ENCODE data around the gene AGMO. TPM values are rescaled to one million over a fixed set of nuclear protein-coding genes. Genes with fewer than 3 reads are reported as not detected.
A peak's percentile ranks its signal among the peaks of the same experiment; 100 is the strongest.

Gene AGMO
- total and polyA plus RNA-seq, 2 donors (not counting 1 experiment from before 2014, with no cell fraction given): 0.06 TPM; not detected in 1

DNA sequence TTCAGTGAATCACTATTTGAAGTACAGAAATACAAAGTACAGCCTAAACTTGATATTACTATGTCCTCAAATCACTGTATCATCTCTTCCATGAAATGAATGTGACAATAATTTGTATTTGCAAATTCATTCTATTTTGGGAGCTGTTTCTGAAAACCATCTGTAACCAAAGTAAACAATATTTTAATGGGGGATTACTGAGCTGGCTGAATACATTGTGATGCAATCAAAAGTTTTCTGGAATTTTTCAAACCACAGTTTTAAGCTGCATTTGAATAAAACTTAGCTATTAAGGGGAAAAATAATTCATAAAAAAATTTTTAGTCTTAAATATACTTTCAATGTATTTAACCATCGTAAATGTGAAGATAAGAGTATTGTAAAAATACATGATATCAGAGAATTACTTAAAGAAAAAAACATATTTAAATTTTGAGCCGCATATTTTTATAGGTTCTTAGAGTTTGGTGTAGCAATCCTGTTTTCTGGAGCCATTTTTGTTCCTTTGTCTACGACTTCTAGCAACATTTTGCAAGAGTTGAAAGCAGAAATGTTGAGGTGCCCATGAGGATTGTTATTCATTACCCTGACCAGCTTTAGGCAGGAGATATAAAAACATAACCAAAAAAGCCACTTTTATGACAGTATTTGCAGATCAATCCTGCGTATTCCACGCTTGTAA lies 45.9 kb upstream of the AGMO start:
- H3K4me3 ChIP-seq (replicated peaks in 1 of 4; ENCODE audit: control extremely low read depth in 1 of 4, insufficient read depth in 1 of 4, low read depth in 3 of 4, low read length in 4 of 4): no peak overlapping the region
- no peak overlapping the region for H3K4me2 ChIP-seq (ENCODE audit: extremely low read depth, insufficient read depth, low read length)
- H3K27me3 ChIP-seq (ENCODE audit: control insufficient read depth, insufficient read depth, low read length): no peaks in the 10 kb centered on the region
- H3K79me2 ChIP-seq (ENCODE audit: control insufficient read depth, insufficient read depth, low read length): no peaks in the 10 kb centered on the region
- H2AFZ ChIP-seq (ENCODE audit: low read length): no peak overlapping the region
- DNase-seq (ENCODE audit: low read depth in 2 of 2): peak in 1 of 2 donors; percentile 58
- H4K20me1 ChIP-seq (ENCODE audit: control insufficient read depth, extremely low read depth, insufficient read depth, low read length): no peaks in the 10 kb centered on the region
- H3K27ac ChIP-seq (ENCODE audit: insufficient read depth, low read length): no peak overlapping the region
- TF ChIP-seq, protein P1, sequence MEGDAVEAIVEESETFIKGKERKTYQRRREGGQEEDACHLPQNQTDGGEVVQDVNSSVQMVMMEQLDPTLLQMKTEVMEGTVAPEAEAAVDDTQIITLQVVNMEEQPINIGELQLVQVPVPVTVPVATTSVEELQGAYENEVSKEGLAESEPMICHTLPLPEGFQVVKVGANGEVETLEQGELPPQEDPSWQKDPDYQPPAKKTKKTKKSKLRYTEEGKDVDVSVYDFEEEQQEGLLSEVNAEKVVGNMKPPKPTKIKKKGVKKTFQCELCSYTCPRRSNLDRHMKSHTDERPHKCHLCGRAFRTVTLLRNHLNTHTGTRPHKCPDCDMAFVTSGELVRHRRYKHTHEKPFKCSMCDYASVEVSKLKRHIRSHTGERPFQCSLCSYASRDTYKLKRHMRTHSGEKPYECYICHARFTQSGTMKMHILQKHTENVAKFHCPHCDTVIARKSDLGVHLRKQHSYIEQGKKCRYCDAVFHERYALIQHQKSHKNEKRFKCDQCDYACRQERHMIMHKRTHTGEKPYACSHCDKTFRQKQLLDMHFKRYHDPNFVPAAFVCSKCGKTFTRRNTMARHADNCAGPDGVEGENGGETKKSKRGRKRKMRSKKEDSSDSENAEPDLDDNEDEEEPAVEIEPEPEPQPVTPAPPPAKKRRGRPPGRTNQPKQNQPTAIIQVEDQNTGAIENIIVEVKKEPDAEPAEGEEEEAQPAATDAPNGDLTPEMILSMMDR (conservative IDR thresholded peaks at IDR 0.05 in 1 of 2, IDR thresholded peaks at IDR 0.05 in 1 of 2; ENCODE audit: low read depth in 1 of 2, low read length in 2 of 2): no peak
- no peak for TF ChIP-seq EZH2 (IDR thresholded peaks at IDR 0.05; ENCODE audit: low read length, missing control alignments)
- no peaks in the 10 kb centered on the region for H3K4me1 ChIP-seq (ENCODE audit: control insufficient read depth, extremely low read depth, insufficient read depth, low read length)
- H3K9me3 ChIP-seq (ENCODE audit: control insufficient read depth, insufficient read depth, low read depth, low read length): no peaks in the 10 kb centered on the region
- H3K9ac ChIP-seq (ENCODE audit: insufficient read depth, low read length): no peak overlapping the region
- no peaks in the 10 kb centered on the region for H3K36me3 ChIP-seq (ENCODE audit: control insufficient read depth, insufficient read depth, low read length)

DNA sequence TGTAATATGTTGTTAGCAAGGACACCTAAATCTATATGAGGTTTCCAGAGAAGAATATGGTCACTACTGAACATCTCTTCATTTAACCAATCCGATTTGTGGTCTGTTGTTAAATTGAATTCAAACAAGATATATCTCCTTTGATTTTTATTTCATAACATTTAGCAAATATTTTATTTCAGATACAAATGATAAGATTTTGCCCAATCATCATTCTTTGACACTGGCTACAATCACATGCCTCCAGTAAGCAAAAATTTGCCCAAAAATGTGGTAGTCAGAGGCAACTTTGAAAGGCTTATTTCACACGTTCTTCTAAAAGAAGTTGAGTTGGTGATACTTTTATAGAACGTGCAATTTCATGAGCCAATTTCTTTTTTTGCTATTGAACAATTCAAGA lies 44.7 kb upstream of the AGMO start:
- Histone ChIP-seq H3K9me3 (ENCODE audit: control insufficient read depth, insufficient read depth, low read depth, low read length) (no peaks in the 10 kb centered on the region), H3K4me3 (replicated peaks in 1 of 4; ENCODE audit: control extremely low read depth in 1 of 4, insufficient read depth in 1 of 4, low read depth in 3 of 4, low read length in 4 of 4) (no peak overlapping the region), H3K27me3 (ENCODE audit: control insufficient read depth, insufficient read depth, low read length) (no peaks in the 10 kb centered on the region), H3K79me2 (ENCODE audit: control insufficient read depth, insufficient read depth, low read length) (no peaks in the 10 kb centered on the region), H3K9ac (ENCODE audit: insufficient read depth, low read length) (no peak overlapping the region), H4K20me1 (ENCODE audit: control insufficient read depth, extremely low read depth, insufficient read depth, low read length) (no peaks in the 10 kb centered on the region), H3K27ac (ENCODE audit: insufficient read depth, low read length) (no peak overlapping the region), H3K4me2 (ENCODE audit: extremely low read depth, insufficient read depth, low read length) (no peak overlapping the region), H3K4me1 (ENCODE audit: control insufficient read depth, extremely low read depth, insufficient read depth, low read length) (no peaks in the 10 kb centered on the region), H3K36me3 (ENCODE audit: control insufficient read depth, insufficient read depth, low read length) (no peaks in the 10 kb centered on the region), H2AFZ (ENCODE audit: low read length) (no peak overlapping the region)
- no peak for TF ChIP-seq EZH2 (IDR thresholded peaks at IDR 0.05; ENCODE audit: low read length, missing control alignments)
- TF ChIP-seq, protein P1 (conservative IDR thresholded peaks at IDR 0.05 in 1 of 2, IDR thresholded peaks at IDR 0.05 in 1 of 2; ENCODE audit: low read depth in 1 of 2, low read length in 2 of 2): no peak
- DNase-seq (ENCODE audit: low read depth in 2 of 2): no peak

DNA sequence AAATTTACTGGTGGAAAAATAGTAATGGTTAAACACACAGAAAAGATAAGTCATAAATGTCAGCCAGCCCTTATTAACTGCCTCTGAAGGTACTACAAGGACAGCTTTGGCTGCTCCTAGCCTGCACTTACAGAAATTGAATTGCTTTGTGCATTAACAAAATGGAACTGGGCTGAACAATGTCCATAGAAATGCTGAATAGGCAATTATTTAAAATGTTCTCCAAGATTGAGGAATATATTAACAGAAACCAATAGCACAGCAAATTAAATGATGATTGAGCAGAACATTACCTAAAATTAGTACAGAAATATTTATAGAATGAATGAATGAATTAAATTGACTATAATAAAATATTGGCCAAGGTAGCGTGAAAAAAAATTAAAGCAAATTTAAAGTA lies 42.4 kb upstream of the AGMO start:
- TF ChIP-seq, protein P1 (conservative IDR thresholded peaks at IDR 0.05 in 1 of 2, IDR thresholded peaks at IDR 0.05 in 1 of 2; ENCODE audit: low read depth in 1 of 2, low read length in 2 of 2): no peak
- TF ChIP-seq EZH2 (IDR thresholded peaks at IDR 0.05; ENCODE audit: low read length, missing control alignments): no peak
- H3K4me3 ChIP-seq (replicated peaks in 1 of 4; ENCODE audit: control extremely low read depth in 1 of 4, insufficient read depth in 1 of 4, low read depth in 3 of 4, low read length in 4 of 4): no peak overlapping the region
- no peaks in the 10 kb centered on the region for H4K20me1 ChIP-seq (ENCODE audit: control insufficient read depth, extremely low read depth, insufficient read depth, low read length)
- H3K36me3 ChIP-seq (ENCODE audit: control insufficient read depth, insufficient read depth, low read length): no peaks in the 10 kb centered on the region
- no peak overlapping the region for H3K9ac ChIP-seq (ENCODE audit: insufficient read depth, low read length)
- H3K9me3 ChIP-seq (ENCODE audit: control insufficient read depth, insufficient read depth, low read depth, low read length): no peaks in the 10 kb centered on the region
- no peaks in the 10 kb centered on the region for H3K27me3 ChIP-seq (ENCODE audit: control insufficient read depth, insufficient read depth, low read length)
- DNase-seq (ENCODE audit: low read depth in 2 of 2): no peak
- H3K4me2 ChIP-seq (ENCODE audit: extremely low read depth, insufficient read depth, low read length): no peak overlapping the region
- H3K79me2 ChIP-seq (ENCODE audit: control insufficient read depth, insufficient read depth, low read length): no peaks in the 10 kb centered on the region
- no peak overlapping the region for H3K27ac ChIP-seq (ENCODE audit: insufficient read depth, low read length)
- no peak overlapping the region for H2AFZ ChIP-seq (ENCODE audit: low read length)
- H3K4me1 ChIP-seq (ENCODE audit: control insufficient read depth, extremely low read depth, insufficient read depth, low read length): no peaks in the 10 kb centered on the region
